ENCODE results near the gene NPRL2.

- no peak for TF ChIP-seq POLR2A (IDR thresholded peaks at IDR 0.05; ENCODE audit: borderline replicate concordance, extremely low read depth, insufficient read depth, insufficient read length)
- TF ChIP-seq CEBPB (IDR thresholded peaks at IDR 0.05; ENCODE audit: low read depth), result no peak
- TF ChIP-seq CTCF (IDR thresholded peaks at IDR 0.05 in 2 of 3, conservative IDR thresholded peaks at IDR 0.05 in 1 of 3; ENCODE audit: borderline replicate concordance in 1 of 3, insufficient read depth in 1 of 3, low read depth in 2 of 3, low read length in 2 of 3), result no peak
- no peak; the same call in 1 of the 2 replicates for TF ChIP-seq POLR2AphosphoS5 (IDR thresholded peaks at IDR 0.05; ENCODE audit: low read depth, low read length)
- TF ChIP-seq SP1 (IDR thresholded peaks at IDR 0.05; ENCODE audit: low read depth), result no peak
Observed at GRCh38 chr3:50320853-50321335, 29.7 kb downstream of the NPRL2 start.
